NOMO-1 treated with dmso at 0.1 percent for 144 hours (cell line): ENCODE measurements around the gene SPDYE9.
"Not testable (repeated sequence)": the region's sequence is repeated elsewhere in the genome, so short reads cannot be mapped to it uniquely, and the experiment has no call there.

ENCODE experiments used
- DNase-seq: peaks from one replicate; lab custom pipeline; 2025; ENCODE audit not compliant: unreplicated experiment; lab: John Stamatoyannopoulos, UW

The SPDYE9 gene, protein sequence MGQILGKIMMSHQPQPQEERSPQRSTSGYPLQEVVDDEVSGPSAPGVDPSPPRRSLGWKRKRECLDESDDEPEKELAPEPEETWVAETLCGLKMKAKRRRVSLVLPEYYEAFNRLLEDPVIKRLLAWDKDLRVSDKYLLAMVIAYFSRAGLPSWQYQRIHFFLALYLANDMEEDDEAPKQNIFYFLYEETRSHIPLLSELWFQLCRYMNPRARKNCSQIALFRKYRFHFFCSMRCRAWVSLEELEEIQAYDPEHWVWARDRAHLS

DNA sequence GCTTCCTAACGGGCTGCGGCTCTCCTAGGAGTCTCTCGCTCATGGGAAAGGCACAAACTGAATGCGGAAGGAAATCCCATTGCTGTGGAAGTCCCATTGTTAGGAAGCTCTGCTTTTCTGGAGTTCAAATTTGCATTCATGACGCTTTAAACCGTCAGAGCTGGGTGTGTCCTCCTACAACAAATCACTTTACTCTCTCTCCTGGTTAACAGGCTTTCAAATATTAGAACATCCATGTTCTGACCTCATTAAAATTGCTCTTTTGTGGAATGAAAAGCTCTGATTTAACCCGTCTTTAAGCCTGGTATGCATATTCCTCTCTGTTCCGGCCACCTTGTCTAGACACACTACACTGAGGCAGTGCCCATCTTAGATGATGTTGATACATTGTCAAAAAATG, at the start of gene SPDYE9:
TSS of gene SPDYE9 (minus strand) at position 101 of the 400 bp plus-strand sequence. CDS start 1,800 bp downstream, outside the sequence.
- not testable (repeated sequence) for DNase-seq

DNA sequence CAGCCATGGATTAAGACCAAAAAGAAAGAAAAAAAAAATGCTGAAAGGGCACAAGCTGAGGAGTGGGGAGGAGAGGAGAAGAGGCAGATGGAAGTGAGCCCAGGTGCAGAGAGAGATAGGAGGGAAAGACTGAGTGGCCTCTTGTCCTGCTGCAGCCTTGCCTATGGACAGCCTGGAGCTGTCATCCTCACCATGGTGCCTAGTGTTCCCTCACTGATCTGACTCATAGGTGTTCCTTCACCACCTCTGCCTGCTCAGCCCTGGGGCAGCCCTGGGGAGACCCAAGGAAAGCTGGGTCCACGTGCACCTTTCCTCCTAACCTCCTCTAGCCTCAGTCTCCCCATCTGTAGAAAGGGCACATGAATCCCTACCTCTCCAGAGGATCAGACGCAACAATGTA, 49.0 kb upstream of the SPDYE9 start:
- not testable (repeated sequence) for DNase-seq

DNA sequence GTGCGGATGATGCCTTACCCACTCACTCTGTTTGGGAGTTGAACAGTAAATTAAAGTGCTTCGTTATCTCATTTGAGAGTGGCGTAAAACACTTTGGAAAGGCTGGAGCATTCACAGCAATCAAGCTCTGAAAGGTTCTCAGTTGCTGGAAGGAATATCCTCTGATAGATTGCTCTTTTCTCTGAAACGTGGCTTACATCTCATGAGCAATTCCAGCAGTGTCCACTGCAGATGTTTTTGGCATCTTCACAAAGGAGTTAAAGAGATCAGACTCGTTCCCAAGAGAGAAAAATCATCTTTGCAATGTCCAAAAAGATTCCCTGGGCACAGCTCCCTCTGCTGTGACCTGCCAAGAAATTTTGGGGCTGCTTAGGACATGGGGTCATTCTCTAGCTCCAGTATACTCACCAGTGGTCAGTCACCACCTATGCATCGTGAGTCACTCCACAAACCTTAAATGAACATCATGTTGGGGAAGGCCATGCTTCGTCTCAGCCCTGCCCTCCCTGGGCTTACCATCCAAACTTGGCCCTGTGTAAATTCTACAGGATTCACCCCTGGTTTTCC, 46.9 kb upstream of the SPDYE9 start:
- not testable (repeated sequence) for DNase-seq

DNA sequence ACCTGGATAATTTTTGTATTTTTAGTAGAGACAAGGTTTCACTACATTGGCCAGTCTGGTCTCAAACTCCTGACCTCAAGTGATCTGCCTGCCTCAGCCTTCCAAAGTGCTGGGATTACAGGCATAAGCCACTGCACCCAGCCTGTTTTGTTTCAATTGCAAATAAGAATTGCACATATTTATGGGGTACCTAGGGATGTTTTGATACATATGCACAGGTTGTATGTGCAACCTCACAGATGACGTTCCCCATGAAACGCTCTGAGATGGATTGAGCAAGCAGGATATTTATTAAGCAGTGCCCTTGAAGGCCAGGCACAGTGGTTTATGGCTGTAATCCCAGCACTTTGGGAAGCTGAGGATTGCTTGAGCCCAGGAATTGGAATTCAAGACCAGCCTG, 44.8 kb upstream of the SPDYE9 start:
- DNase-seq: not testable (repeated sequence)

DNA sequence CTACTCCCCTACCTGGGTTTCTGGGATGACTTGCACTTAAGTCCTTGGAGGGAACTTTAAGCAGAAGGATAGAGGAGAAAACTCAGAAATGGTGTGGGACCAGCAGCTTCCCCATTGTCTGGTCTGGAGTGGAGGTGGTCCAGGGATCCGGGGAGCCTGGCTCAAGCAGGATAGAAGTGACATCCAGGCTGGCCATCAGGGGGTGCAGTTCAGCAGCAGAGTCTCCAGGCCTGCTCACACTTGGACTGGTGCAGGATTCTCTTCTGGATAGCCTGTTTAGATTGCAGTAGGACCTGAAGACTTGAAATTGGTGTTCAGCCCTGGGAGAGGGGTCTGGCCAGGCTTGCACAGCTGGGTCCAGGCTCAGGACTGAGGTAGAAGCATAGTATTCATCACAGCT, 38.3 kb upstream of the SPDYE9 start:
- DNase-seq: not testable (repeated sequence)

DNA sequence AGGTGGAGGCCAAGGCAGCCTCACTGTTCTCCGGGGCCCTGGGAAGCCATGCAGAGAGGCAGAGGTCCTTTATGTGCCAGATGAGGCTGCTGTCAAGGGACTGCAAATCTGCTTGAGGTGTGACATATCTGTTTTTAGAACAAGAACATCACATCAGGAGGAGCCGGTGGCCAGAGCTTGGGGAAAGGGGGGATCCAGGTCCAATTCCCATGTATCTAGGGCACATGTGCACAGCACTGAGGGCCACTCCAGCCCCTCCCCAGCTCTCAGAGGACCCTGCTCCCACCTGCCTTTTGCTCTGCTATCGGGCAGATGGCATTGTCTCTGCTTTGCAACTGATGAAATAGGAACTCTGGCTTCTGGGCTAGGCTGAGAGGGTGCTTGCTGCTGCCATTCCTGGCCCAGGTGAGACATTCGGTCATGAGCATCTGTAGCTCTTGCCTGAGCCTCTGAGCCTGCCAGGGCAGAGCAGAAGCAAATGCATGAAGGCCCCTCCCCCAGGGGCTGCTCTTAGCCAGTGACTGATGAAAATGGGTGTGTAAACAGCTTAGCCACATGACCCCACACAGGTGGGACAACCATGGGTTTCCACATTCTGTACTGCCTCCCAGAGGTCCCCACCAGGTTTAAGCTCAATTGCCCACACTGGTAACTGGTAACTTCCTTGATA, 37.1 kb upstream of the SPDYE9 start:
- not testable (repeated sequence) for DNase-seq

DNA sequence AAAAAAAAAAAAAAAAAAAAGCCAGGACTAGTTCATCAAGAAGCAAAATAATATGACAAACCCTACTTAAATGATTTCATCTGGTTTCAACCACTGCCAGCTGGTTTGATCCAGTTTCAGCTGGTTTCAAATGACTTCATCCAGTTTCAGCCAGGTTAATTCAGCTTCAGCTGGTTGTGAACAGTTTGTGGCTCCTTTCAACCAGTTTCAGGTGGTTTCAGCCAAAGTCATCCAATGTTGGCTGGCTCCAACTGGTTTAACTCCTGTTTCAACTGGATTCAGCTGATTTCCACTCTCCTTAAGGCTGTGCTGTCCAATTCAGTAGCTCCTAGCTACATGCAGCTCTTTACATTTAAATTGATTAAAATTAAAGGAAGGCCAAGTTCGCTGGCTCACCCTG, 32.3 kb upstream of the SPDYE9 start:
- not testable (repeated sequence) for DNase-seq

DNA sequence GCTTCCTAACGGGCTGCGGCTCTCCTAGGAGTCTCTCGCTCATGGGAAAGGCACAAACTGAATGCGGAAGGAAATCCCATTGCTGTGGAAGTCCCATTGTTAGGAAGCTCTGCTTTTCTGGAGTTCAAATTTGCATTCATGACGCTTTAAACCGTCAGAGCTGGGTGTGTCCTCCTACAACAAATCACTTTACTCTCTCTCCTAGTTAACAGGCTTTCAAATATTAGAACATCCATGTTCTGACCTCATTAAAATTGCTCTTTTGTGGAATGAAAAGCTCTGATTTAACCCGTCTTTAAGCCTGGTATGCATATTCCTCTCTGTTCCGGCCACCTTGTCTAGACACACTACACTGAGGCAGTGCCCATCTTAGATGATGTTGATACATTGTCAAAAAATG, 28.0 kb downstream of the SPDYE9 start, which contains the start of gene SPDYE11:
TSS of gene SPDYE11 (minus strand) at position 101 of the 400 bp plus-strand sequence. CDS start 1,800 bp downstream, outside the sequence.
- not testable (repeated sequence) for DNase-seq

DNA sequence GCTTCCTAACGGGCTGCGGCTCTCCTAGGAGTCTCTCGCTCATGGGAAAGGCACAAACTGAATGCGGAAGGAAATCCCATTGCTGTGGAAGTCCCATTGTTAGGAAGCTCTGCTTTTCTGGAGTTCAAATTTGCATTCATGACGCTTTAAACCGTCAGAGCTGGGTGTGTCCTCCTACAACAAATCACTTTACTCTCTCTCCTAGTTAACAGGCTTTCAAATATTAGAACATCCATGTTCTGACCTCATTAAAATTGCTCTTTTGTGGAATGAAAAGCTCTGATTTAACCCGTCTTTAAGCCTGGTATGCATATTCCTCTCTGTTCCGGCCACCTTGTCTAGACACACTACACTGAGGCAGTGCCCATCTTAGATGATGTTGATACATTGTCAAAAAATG, 56.2 kb downstream of the SPDYE9 start, which contains the start of gene SPDYE8:
TSS of gene SPDYE8 (minus strand) at position 101 of the 400 bp plus-strand sequence. CDS start 1,800 bp downstream, outside the sequence.
- not testable (repeated sequence) for DNase-seq
